GM18870 (cell line): ENCODE measurements around the gene FOXD1.
"Not testable (repeated sequence)": the region's sequence is repeated elsewhere in the genome, so short reads cannot be mapped to it uniquely, and the experiment has no call there.

ENCODE experiments used
- ATAC-seq: cut with Tn5 transposase; IDR thresholded peaks from one replicate; pipeline ENCODE4 v1.9.1; 2021; ENCODE audit warnings: moderate library complexity; ENCODE audit not compliant: unreplicated experiment

FOXD1 gene

DNA sequence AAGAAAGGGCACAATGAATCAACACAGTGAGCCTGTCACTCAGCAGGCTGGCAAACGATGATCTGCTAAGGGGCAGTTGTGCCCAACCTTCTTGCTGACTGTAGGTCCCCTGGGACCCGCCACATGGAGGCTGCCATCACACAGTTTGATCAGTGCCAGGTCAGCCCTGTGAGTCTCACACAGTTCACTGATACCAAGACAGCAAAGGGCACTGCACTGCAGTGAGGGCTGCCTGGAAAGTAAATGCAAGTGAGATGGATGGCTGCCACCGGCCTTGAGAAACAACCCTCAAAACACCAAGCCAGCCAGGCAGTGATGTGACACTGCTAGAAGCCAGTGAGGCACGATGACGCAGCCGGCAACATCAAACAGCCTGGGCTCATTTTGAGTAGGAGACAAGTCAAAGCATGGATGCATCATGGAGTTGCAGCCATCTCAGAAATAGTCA, 30.3 kb downstream of the FOXD1 start:
- ATAC-seq, result no peak

DNA sequence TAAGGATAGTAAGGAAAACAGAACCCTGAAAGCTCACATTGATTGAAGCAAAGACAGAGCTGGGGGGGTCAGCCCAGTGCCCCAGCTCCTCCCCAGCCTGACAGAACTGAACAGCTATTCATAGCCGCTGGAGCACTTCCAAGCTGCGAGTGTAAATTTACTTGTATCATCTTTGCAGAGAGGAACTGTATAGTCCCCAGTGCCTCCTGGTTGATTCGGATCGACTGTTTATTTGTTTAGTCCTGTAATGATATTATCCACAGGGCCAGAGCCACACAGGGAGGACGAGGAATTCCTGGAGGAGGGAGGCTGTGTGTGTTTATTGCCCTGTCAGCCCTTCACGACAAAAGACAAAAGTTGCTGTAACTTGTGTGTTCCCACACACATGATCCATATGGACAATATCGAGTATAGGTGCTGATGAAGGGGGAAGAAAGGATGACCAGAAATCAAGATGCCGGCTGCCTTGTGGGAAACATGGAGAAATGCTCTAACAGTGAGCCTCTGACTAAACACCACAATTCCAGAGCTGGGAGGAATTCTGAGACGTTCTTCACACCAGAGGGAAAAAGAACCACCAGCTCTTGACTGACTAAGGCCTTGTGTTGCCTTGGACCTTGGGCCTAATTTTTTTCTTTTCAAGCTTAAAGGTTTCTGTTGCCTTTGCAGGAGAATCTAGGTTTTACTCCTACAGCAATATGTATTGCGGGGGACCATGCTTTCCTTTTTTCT, 31.1 kb downstream of the FOXD1 start:
- no peak for ATAC-seq

DNA sequence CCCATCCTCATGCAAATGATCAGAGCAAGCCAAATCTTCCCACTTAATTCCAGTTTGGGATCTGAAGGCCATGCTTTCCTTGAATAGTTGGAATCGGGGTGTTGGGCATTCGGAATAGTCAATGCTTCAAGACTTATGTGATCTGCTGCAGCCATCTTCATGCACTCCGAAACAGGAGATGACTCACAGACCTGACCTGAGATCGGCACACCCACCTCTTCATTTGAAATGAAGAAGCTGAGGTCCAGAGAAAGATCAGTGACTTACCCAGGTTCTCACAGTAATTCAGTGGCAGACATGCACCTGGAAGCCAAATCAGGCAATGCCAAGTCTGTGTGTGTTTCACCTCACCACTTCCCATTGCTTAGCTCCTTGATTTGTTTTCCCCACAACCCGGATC, 33.0 kb downstream of the FOXD1 start:
- ATAC-seq, result no peak

DNA sequence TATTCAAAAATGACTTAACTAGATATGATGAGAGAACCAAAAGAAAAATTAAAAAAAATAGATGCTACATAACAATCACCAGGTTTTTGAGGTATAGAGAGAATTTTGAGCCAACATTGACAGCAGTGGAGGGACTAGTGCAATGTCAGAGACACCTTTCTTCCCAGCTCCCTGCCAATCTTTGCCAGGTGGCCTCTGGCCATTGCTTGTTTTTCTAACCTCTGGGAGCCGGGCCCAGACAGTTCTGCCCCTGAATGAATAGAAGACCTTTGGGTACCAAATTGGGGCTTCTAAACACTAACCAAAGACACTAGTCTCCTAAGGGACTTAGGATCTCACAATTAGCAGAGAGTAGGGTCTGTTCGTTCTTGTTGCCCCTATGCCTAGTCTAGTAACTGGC, 33.4 kb downstream of the FOXD1 start:
- no peak for ATAC-seq

DNA sequence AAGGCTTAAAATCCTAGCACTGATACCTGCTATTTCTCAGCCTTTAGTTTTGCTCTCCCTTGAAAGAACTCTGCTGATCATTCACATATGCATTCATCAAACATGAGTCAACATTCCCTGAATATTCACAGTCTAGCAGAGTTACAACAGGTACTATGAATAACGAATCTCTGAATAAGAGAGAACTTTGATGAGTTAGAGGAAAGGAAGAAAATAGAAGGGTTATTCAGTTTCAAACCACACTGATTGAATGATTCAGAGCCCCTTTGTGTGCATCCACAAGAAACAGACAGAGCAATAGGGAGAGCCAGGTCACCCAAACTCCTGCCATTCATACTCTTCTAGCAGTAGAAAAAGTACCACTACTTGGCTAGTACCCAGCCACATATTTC, 36.0 kb downstream of the FOXD1 start:
- no peak for ATAC-seq

DNA sequence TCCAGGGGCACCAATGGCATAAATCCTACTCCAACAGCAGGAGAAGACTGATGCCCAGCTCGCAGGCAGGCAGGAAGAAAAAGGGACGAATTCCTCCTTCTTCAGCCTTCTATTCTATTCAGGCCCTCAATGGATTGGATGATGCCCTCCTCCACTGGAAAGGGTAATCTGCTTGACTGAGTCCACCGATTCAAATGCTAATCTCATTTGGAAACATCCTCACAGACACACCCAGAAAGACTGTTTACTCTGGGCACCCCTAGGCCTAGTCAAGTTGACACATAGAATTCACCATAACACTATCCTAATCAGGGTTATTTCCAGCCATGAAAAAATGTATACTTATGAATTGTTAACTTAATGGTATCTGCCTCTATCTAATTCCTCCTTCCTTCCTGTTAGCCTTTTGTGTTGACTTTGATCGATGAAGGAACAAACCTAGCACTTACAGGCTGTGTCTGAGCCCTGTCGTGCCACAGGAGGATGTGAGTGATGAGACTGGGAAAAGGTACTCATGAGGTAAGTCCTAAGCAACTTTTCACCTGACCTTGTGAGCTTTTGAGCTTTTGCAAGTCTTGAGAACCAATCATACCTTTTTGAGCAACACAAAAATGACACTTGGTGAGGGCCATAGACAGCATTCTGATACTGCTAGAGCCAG, 36.5 kb downstream of the FOXD1 start:
- no peak for ATAC-seq

DNA sequence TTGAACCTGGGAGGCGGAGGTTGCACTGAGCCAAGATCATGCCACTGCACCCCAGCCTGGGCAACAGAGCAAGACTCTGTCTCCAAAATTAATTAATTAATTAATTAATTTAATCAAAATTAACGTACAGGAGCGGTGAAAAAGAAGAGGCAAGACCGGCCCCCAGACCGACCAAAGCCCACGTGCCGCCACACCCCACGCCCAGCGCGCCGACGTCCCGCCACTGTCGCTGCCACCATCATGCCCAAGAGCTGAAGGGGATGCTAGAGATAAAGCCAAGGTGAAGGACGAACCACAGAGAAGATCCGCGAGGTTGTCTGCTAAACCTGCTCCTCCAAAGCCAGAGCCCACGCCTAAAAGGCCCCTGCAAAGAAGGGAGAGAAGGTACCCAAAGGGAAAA, 38.6 kb downstream of the FOXD1 start:
- not testable (repeated sequence) for ATAC-seq

DNA sequence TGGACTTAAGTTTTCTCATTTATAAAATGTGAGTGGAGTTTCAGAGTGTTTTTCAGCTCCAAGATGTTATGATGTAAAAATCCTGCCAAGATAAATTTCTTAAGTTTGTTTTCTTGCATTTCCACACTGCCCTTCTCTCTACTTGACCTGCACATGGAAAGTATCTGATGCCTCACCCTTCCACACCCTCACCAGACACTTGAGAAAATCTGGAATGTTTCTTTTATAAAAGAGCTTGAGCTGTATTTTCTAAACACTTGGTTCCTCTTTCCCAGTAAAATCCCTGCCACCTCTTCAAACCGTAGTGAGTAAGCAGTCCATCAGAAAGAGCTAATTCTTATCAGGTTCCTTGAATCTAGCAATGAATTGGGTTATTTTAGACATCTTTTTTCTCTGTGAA, 42.9 kb downstream of the FOXD1 start:
- no peak for ATAC-seq

DNA sequence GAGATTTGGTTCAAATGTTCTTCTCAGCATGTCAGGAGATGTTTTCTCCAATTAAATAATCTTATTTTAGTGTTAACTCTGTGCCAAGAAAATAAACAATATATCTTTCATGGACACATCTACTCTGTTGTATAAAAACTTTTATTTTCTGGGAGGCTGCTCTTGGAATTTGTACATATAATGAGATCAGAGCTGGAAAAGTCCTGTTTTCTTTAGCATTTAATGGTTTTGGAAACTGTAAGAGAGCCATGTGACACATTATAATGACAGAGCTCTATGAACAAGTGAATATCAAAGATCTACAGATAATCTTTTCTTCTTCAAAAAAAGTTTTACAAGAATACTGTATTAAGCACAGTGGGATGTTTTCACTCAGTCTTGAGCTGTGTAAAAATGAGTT, 48.8 kb downstream of the FOXD1 start:
- no peak for ATAC-seq
